ENCODE results near the gene PTP4A1.

The PTP4A1 gene

GRCh38 chr6:63611560-63611959 is 39.3 kb downstream of the PTP4A1 start:
- TF ChIP-seq CTCF (conservative IDR thresholded peaks at IDR 0.05; ENCODE audit: low read depth, low read length): no peak
- DNase-seq (ENCODE audit: low read depth): no peak
- no peak overlapping the region for H3K4me3 ChIP-seq (ENCODE audit: low read depth, low read length)

- DNase-seq (ENCODE audit: low read depth): no peak
- no peak overlapping the region for H3K4me3 ChIP-seq (ENCODE audit: low read depth, low read length)
Measured at GRCh38 chr6:63615590-63615989, 43.3 kb downstream of the PTP4A1 start.

More at GRCh38 chr6:63615590-63615989, 43.3 kb downstream of the PTP4A1 start:
- no peak for TF ChIP-seq CTCF (conservative IDR thresholded peaks at IDR 0.05; ENCODE audit: low read depth, low read length)

Measured in choroid plexus epithelial cell (primary cell).